IPS-NIHi7 (cell line): ENCODE data around the gene SBSN.
"Not testable (repeated sequence)": the region's sequence is repeated elsewhere in the genome, so short reads cannot be mapped to it uniquely, and the experiment has no call there.

ENCODE experiments used
- DNase-seq: peaks from one replicate; pipeline ENCODE4 v3.0.0; 2012; ENCODE audit warnings: mixed read lengths; ENCODE audit errors: extremely low spot score

Gene SBSN

GRCh38 chr19:35507561-35507960 is 20.6 kb downstream of the SBSN start:
- no peak for DNase-seq

DNA sequence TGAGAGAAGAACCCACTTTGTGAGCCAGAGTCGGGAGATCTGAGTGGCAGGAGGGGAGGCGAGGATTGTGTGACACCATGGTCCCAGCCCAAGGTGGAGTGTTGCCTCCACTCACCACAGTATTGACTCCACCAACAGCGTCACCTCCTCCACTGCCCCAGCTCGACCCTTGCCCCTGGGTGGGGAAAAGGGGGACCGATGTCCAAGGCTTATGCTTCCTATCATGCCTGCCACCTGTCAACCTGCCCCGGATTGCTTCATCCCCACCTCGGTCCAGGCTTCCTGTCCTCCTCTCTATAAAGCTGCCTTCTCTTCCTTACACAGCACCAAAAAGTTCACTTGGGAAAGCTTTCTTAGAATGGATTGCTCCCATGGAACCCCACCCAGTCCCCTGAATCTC is 22.1 kb downstream of the SBSN start:
- DNase-seq = no peak

- DNase-seq = no peak
These were observed 25.4 kb downstream of the SBSN start for GRCh38 chr19:35502751-35503150.

DNA sequence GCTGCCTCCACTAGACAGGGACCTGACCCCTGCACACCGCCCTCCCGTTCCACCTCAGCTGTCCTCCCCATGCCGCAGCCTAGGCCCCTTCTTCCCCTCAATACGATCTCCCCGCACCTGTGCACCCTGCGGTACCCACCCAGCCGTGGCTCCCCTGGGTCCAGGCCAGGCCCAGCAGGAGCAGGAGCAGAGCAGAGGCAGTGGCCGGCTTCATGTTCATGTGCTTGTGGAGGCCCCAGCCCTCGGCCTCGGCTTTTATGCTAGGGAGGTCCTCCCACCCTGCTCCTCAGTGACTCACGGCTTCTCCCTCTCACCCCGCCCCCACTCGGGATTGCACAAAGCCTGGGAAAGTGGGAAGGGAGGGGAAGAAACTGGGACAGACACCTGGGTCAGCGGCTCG is 26.4 kb downstream of the SBSN start:
- DNase-seq = no peak

- no peak for DNase-seq
These were observed 27.5 kb downstream of the SBSN start for GRCh38 chr19:35500611-35501010.

GRCh38 chr19:35498984-35499527 is 29.1 kb downstream of the SBSN start:
- DNase-seq = no peak

GRCh38 chr19:35498220-35498619 is 29.9 kb downstream of the SBSN start:
- no peak for DNase-seq

GRCh38 chr19:35497406-35497805 is 30.7 kb downstream of the SBSN start:
- no peak for DNase-seq

- DNase-seq = peak; percentile 92
These were observed 32.7 kb downstream of the SBSN start for GRCh38 chr19:35495107-35496064.

- no peak for DNase-seq
These were observed 34.1 kb downstream of the SBSN start for GRCh38 chr19:35493971-35494370.

DNA sequence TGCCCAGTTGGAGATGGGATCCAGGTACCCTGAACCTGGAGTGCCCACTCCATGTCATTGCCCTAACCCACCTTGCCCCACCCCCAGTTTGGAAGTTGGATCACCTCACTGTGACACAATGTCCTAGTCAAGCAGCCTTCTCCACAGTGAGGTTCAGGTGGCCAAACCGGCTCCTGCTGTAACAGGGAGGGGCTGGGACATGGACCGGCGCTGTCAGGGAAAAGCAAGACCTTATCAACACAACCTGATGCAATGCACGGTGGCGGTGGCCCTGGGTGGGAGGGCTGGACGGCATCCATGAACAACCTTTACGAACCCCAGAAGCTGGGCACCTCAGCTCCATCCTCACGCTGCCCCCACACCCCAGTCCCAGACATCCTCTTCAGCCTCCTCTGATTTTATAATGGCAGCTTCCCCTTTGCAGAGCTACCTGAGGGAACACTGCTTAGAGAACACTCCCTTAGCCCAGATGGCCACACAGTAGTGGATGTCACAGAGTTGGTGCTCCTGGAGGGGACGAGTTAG is 36.2 kb downstream of the SBSN start:
- no peak for DNase-seq

- DNase-seq = no peak
These were observed 37.7 kb downstream of the SBSN start, which contains the start of gene KRTDAP for GRCh38 chr19:35490364-35490763. KRTDAP (minus strand) TSS chr19:35490464; CDS start chr19:35490442, 22 bp downstream.

DNA sequence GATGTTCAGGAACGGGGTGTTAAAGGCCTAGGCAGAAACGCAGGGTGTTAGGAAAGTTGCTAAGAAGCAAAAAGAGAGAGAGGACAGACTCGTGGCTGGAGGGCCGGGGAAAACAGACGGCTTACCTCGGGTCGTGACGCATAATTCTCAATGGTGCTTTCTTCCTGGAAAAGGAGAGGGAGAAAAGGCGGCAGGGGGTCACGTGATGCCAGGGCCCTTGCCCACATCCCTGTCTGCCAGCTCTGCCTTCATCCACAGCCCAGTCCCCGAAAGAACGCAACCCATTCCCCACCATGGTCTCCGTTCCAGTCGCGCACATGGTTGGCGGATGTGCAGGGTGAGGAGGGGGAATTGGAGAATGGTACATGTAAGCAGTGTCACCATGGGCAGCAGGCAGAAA is 39.4 kb downstream of the SBSN start:
- DNase-seq = no peak

DNA sequence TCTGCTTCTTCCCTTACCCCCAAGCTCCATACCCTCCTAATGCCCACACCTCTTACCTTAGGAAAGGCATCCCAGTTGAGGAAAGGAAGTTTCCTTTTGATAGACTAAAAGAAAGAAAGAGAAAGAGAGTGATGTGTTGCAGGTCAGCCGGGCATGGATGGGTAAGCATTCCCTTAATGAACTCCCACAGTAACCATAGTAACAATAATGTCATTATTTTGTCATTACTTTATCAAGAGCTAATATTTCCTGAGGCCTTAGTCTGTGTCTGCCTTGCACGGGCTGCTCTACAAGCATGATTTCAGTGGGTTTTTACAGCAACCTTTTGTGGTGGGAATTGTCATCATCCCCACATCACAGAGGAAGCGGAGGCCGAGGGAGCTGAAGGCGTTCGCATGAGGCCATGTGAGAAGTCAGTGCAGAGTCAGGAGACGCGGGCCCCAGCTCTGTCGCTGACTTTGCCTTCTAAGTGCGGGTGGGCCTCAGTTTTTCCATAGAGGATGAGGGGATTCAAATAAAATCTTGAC is 40.4 kb downstream of the SBSN start:
- DNase-seq = no peak

DNA sequence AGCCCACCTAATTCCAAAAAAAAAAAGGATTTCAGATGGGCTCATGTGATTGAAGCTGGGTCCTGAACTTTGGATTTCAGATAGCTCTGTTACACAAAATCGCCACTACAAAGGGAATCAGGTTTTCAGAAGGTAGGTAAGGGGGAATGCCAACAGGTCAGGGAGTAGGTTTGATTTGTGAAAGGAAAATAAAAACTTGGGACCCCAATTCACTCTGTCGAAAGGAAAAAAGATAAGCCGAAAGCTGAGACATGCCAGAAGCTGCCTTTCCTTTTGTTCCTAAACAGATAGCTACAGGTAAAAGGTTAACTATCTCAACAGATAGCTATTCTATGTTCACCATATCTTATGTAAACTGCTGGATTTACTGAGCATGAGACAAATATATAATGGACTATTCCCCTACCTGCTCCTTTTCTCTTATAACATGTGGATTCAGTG is 41.8 kb downstream of the SBSN start:
- no peak for DNase-seq

DNA sequence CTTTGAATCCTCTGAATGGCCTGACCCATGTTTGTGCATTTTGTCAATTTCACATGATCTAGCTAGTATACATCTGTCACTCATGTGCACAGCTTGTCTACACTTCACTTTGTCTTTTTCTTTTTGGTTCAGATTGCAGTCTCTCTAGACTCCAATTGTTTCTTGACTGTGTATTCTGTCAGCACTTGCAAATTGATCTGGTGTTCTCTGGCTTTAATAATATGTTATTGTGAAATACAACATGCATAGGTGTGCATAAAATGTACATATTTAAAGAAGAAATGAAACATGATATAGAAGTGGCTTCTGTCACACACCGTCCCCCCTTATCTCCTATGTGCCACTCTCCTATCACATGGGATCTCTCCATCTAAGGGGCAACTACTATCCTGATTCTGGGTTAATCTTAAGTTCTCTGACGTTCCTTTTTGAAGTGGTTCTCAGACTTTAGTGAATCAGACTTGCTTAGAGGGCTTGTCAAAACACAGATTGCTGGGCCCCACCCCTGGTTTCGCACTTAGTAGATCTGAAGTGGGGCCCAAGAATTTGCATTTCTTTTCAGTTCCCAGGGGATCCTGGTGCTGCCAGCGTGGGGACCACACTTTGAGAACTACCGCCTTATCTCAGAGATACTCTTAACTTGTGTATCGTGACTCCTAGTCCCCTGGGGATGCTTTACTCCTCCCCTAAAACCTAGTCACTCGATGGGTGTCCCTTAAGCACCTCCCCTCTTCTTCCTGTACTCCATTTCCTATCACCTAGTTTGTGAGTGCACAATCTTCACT is 43.7 kb downstream of the SBSN start:
- no peak for DNase-seq

DNA sequence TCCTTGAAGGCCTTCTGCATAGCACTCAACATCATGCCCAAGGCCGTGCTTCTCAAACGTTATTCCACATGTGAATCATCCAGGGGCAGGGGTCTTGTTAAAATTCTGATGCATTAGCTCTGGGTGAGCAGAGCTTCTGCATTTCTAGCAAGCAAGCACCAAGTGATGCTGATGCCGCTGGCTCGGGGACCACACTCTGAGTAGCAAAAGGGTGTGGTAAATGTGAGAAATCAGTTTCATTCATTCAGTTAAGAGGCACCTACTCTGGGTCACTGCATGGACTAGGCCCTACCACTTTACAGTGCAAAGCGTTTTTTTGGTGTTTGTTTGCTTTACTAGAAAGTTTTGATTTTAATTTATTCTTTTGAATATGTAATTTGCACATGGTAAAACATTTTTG is 45.0 kb downstream of the SBSN start:
- no peak for DNase-seq

DNA sequence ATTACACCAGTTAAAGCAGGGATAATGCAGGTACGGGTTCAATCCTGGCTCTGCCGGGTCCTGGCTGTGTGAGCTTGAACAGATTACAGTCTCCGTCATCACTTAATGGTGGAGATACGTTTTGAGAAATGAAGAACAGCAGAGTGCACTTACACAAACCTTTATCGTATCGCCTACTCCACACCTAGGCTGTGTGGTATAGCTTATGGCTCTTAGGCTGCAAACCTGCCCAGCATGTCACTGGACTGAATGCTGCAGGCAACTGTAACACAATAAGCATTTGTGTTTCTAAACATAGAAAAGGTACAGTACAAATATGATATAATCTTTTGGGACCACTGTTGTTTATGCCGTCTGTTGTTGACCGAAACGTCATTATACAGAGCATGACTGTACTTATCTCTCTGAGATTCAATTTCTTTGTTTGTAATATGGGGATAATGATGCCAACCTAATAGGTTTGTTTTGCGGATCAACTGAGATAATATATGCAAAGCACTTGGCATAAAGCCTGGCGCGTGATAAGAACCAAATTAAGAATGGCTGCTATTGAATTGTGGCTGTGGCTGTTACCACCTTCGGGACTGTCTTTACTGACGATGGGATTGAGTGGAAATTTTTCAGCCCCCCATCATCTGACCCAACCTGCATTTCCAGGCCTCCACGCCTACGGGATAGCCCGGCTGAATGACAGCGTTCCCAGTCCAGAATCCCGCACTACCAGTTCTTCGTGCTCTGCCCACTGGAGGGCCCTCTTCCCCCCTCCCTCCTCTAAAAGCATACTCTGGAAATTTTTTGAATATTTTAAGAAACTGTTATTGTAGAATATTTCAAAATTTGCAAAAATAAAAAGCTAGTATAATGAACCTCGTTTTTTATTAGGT is 49.1 kb downstream of the SBSN start:
- DNase-seq = no peak

DNA sequence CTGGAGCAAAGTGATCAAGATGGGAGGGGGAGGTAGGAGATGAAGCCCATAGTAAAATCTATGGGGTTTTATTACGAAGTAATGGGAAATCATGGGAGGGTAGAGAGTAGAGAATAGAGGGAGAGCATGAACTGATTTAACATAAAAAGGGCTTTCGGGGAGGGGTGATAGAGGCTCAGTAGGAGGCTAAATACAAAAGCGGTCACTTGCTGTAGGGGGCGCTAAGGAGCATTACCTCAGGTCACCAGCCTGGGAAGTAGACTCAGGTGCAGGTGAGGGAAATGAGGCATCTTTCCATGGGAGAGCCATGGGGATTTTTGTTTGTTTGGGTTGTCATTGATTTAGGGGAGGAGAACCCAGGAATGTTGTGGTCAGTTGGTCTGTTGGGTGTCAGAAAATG is 52.0 kb downstream of the SBSN start:
- DNase-seq = peak; percentile 70

DNA sequence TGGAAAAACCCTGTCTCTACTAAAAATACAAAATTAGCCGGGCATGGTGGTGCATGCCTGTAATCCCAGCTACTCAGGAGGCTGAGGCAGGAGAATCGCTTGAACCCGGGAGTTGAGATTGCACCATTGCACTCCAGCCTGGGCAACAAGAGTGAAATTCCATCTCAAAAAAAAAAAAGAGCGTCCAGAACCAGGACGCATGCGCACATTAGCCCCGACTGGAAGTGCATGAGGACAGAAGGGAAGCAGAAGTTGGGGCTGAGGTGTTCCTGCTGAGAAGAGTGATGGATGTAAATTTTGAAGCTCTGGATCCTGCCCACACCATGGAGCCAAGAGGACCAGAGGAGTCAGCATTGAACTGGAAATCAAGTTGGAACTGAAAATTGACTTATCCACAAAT is 53.5 kb downstream of the SBSN start:
- DNase-seq = not testable (repeated sequence)

GRCh38 chr19:35474104-35474503 is 54.0 kb downstream of the SBSN start:
- DNase-seq = no peak
